Endothelial cell of umbilical vein (primary cell): ENCODE measurements around the gene CDC20. TPM values are rescaled to one million over a fixed set of nuclear protein-coding genes. Genes with fewer than 3 reads are reported as not detected.

Source experiments
- BruUV-seq: library from RNA; stranded (reverse); fragments of 400-500 nt; replicated peaks from 2 replicates; lab custom pipeline; 2021; lab: Mats Ljungman, UMichigan
- CTCF ChIA-PET: fragments of 300-600, 350-600 bp; sonication (Branson Sonifier 250); formaldehyde crosslinking; loops from one replicate; lab custom pipeline; 2021; ENCODE audit warnings: antibody characterized with exemption, inconsistent platforms; lab: Charles Lee
- POLR2A ChIA-PET: fragments of 300-600, 350-600 bp; sonication (Branson Sonifier 250); formaldehyde crosslinking; loops from one replicate; lab custom pipeline; 2021; ENCODE audit warnings: antibody characterized with exemption, inconsistent platforms; lab: Charles Lee
- DNase-seq: peaks from one replicate; pipeline ENCODE4 v3.0.0-alpha.2; 2011; ENCODE audit warnings: low read depth, low spot score
- FAIRE-seq: peaks from 2 replicates; lab custom pipeline; 2011; peaks lifted over from hg19 to GRCh38; lab: Jason Lieb, UNC
- H2AFZ ChIP-seq: 2 replicates; pipeline ENCODE4 v1.6.0; 2012; ENCODE audit warnings: low read depth, low read length, control low read depth, inconsistent platforms
- H3K27ac ChIP-seq: 2 replicates; pipeline ENCODE4 v1.5.1; 2011; ENCODE audit warnings: low read depth, mild to moderate bottlenecking, control low read depth, low read length, moderate library complexity; ENCODE audit not compliant: insufficient read depth
- H3K27me3 ChIP-seq, 2 experiments: 2 replicates each; pipeline versions ENCODE4 v1.6.0 to v1.6.1; 2011; ENCODE audit warnings: low read length in 2 of 2, mixed read lengths in 1 of 2; ENCODE audit not compliant: control insufficient read depth in 2 of 2, insufficient read depth in 2 of 2
- H3K36me3 ChIP-seq, 2 experiments: 2 replicates in 1 of 2; 3 replicates in 1 of 2; pipeline ENCODE4 v1.5.1; 2011; ENCODE audit warnings: low read length in 2 of 2, mild to moderate bottlenecking in 1 of 2, moderate library complexity in 1 of 2; ENCODE audit not compliant: control insufficient read depth in 2 of 2, insufficient read depth in 2 of 2; ENCODE audit errors: extremely low read depth in 1 of 2
- H3K4me1 ChIP-seq: 3 replicates; pipeline ENCODE4 v1.5.1; 2011; ENCODE audit warnings: mild to moderate bottlenecking, low read length; ENCODE audit not compliant: control insufficient read depth, insufficient read depth; ENCODE audit errors: extremely low read depth
- H3K4me2 ChIP-seq: 2 replicates; pipeline ENCODE4 v1.6.1; 2011; ENCODE audit warnings: low read length, control low read depth, mixed read lengths; ENCODE audit not compliant: insufficient read depth
- H3K4me3 ChIP-seq, 3 experiments: fragments of 200-600 bp in 1 of 3; sonication (generic), shearing (Covaris generic) in 1 of 3; replicated peaks in 1 of 3; 2 replicates each; pipeline ENCODE4 v1.5.1; 2011 to 2016; ENCODE audit warnings: control low read depth in 3 of 3, low read length in 3 of 3, mild to moderate bottlenecking in 2 of 3, inconsistent platforms in 1 of 3, low read depth in 1 of 3, moderate library complexity in 1 of 3; ENCODE audit not compliant: insufficient read depth in 1 of 3
- H3K79me2 ChIP-seq: 2 replicates; pipeline ENCODE4 v1.6.0; 2012; ENCODE audit warnings: low read length, inconsistent platforms; ENCODE audit not compliant: control insufficient read depth, insufficient read depth
- H3K9ac ChIP-seq: replicated peaks from 2 replicates; pipeline ENCODE3; 2011; ENCODE audit warnings: low read length, control low read depth; ENCODE audit not compliant: insufficient read depth; ENCODE audit errors: extremely low read depth
- H3K9me1 ChIP-seq: replicated peaks from 3 replicates; pipeline ENCODE4 v1.6.0; 2011; ENCODE audit warnings: mild to moderate bottlenecking, low read length; ENCODE audit not compliant: control insufficient read depth, insufficient read depth; ENCODE audit errors: extremely low read depth
- H3K9me3 ChIP-seq: replicated peaks from 2 replicates; pipeline ENCODE4 v1.5.1; 2012; ENCODE audit warnings: low read length, inconsistent platforms; ENCODE audit not compliant: control insufficient read depth, insufficient read depth
- H4K20me1 ChIP-seq: replicated peaks from 2 replicates; pipeline ENCODE3; 2011; ENCODE audit warnings: mild to moderate bottlenecking, low read length; ENCODE audit not compliant: control insufficient read depth, insufficient read depth; ENCODE audit errors: extremely low read depth
- CTCF ChIP-seq, 2 donors: IDR thresholded peaks; 1 replicate in 1 of 2; 2 replicates in 1 of 2; pipeline ENCODE4 v1.5.1; 2011; ENCODE audit warnings: low read length in 2 of 2, mild to moderate bottlenecking in 2 of 2, moderate library complexity in 2 of 2, control low read depth in 1 of 2, inconsistent platforms in 1 of 2, low read depth in 1 of 2; ENCODE audit not compliant: insufficient read depth in 1 of 2; ENCODE audit errors: extremely low read depth in 1 of 2
- EZH2 ChIP-seq: IDR thresholded peaks from 2 replicates; pipeline ENCODE4 v1.6.1; 2012; ENCODE audit warnings: borderline replicate concordance, low read depth, mild to moderate bottlenecking, moderate library complexity, low read length, inconsistent platforms; ENCODE audit not compliant: severe bottlenecking
- FOS ChIP-seq: IDR thresholded peaks from 2 replicates; pipeline ENCODE4 v1.6.1; 2011; ENCODE audit warnings: mild to moderate bottlenecking, low read length, moderate library complexity, borderline replicate concordance; ENCODE audit not compliant: insufficient read depth
- GATA2 ChIP-seq: IDR thresholded peaks from 2 replicates; pipeline ENCODE4 v1.7.0; 2011; ENCODE audit warnings: low read depth, mild to moderate bottlenecking, moderate library complexity, mixed read lengths, low read length; ENCODE audit not compliant: insufficient read length, insufficient read depth
- JUN ChIP-seq: IDR thresholded peaks from 2 replicates; pipeline ENCODE4 v1.6.1; 2011; ENCODE audit warnings: borderline replicate concordance, low read depth; ENCODE audit not compliant: insufficient read length, insufficient read depth
- POLR2A ChIP-seq: IDR thresholded peaks from 2 replicates; pipeline ENCODE4 v1.6.1; 2012; ENCODE audit warnings: low read depth, mild to moderate bottlenecking, control low read depth, low read length
- POLR2AphosphoS5 ChIP-seq: IDR thresholded peaks from 2 replicates; pipeline ENCODE4 v1.6.1; 2012; ENCODE audit warnings: low read depth, mild to moderate bottlenecking, control low read depth, low read length, moderate library complexity; ENCODE audit not compliant: insufficient read depth
- dilution Hi-C: fragments of 300-500 bp; cut with MboI; formaldehyde crosslinking; loops from one replicate; pipeline ENCODE4 v1.15.0; 2019; ENCODE audit warnings: low sequenced_read_pairs; ENCODE audit not compliant: extremely low pct_ligation_motif_present
- intact Hi-C: fragments of 100-400 bp; cut with micrococcal nuclease; formaldehyde crosslinking; loops from one replicate; pipeline ENCODE4 v1.10.0; 2022
- polyA plus RNA-seq, 4 experiments: library from polyadenylated mRNA; depleted of rRNA in 3 of 4; stranded (reverse) in 3 of 4; unstranded in 1 of 4; fragments of >200 nt; gene quantifications; 2 replicates each; pipeline versions ENCODE4 v1.2.1 to v1.2.3, GENCODE V29; 2011 to 2012; ENCODE audit warnings: missing spikeins in 1 of 4
- total RNA-seq: library from RNA; stranded (reverse); gene quantifications from 2 replicates; pipeline ENCODE4 v1.2.3, GENCODE V29; 2021

The CDC20 gene
- total and polyA plus RNA-seq, 2 donors (not counting 3 experiments of a cell fraction or from before 2014, with no cell fraction given), result 129 to 170 TPM

DNA sequence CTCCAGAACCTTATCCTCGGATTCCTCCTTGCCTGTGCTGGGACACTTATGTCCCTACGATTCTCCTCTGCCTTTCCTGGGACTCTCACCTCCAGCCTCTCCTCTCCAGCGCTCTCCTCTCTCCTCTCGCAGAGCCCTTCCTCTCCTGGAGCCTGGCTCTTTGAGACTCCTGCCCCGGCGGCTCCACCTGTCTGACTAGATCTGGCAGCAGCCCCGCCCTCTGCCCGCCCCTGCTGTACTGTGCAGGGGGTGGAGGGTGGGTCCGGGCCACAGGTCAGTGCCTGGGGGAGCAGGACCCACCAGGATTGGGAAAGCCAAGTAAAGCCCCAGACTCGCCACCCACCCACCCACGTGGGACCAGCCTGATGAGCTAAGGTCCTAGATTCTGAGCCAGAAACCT is 7.4 kb downstream of the CDC20 start:
- Histone ChIP-seq H2AFZ (no peak overlapping the region), H3K36me3 (peaks cover 13 to 19% of the 10 kb centered on the region in 2 experiments), H3K9ac (no peak overlapping the region), H3K4me1 (peaks cover 28% of the 10 kb centered on the region), H3K27ac (no peak overlapping the region), H4K20me1 (no peaks in the 10 kb centered on the region), H3K9me3 (no peaks in the 10 kb centered on the region), H3K4me2 (peak overlapping the region; percentile 61), H3K4me3 (no peak overlapping the region), H3K9me1 (no peaks in the 10 kb centered on the region), H3K79me2 (peaks cover 57% of the 10 kb centered on the region), H3K27me3 (no peaks in the 10 kb centered on the region)
- CTCF ChIA-PET, result interaction anchor here (1.1 kb wide), 1 partner anchor 48 kb away, joined by 8 read pairs; no protein-coding TSS in a partner anchor
- dilution Hi-C loops (no loop called here), intact Hi-C loops (loop anchor here (5.0 kb wide), 1 partner anchor 139 kb away; no protein-coding TSS in a partner anchor)
- POLR2A ChIA-PET, result no interaction called here
- FAIRE-seq (no peak), DNase-seq (no peak)
- no peak for TF ChIP-seq EZH2
- TF ChIP-seq FOS, result no peak
- no peak for TF ChIP-seq POLR2AphosphoS5
- no peak for TF ChIP-seq JUN
- no TSS peak for BruUV-seq

GRCh38 chr1:43366601-43367025 is 7.8 kb downstream of the CDC20 start:
- H3K9me1 ChIP-seq, result no peaks in the 10 kb centered on the region
- H3K9ac ChIP-seq, result peak overlapping the region; percentile 81
- dilution Hi-C loops, result no loop called here
- no peaks in the 10 kb centered on the region for H4K20me1 ChIP-seq
- BruUV-seq, result no TSS peak
- intact Hi-C loops, result loop anchor here (1.0 to 5.0 kb wide), 3 partner anchors 8 to 139 kb away; partner anchors contain the start of gene CDC20
- peak overlapping the region; percentile 70 to 85 (median 72) for H3K4me3 ChIP-seq
- TF ChIP-seq FOS (no peak), POLR2AphosphoS5 (peak; percentile 45), CTCF (IDR thresholded peaks at IDR 0.05; ENCODE audit: extremely low read depth in 1 of 2, insufficient read depth in 1 of 2, low read depth in 1 of 2, low read length in 2 of 2) (no peak), JUN (no peak), EZH2 (no peak), GATA2 (no peak), POLR2A (peak; percentile 73)
- H2AFZ ChIP-seq, result no peak overlapping the region
- peaks cover 12 to 18% of the 10 kb centered on the region in 2 experiments for H3K36me3 ChIP-seq
- H3K79me2 ChIP-seq, result peaks cover 53% of the 10 kb centered on the region
- peak overlapping the region; percentile 61 for H3K4me2 ChIP-seq
- H3K27ac ChIP-seq, result peak overlapping the region; percentile 57
- POLR2A ChIA-PET, result no interaction called here
- H3K4me1 ChIP-seq, result peaks cover 26% of the 10 kb centered on the region
- no peak for FAIRE-seq
- CTCF ChIA-PET, result no interaction called here
- no peaks in the 10 kb centered on the region for H3K27me3 ChIP-seq
- DNase-seq, result no peak
- H3K9me3 ChIP-seq, result no peaks in the 10 kb centered on the region
